ENCODE measurements around the gene RAB7A. TPM values are rescaled to one million over a fixed set of nuclear protein-coding genes. Genes with fewer than 3 reads are reported as not detected.
"Not testable (repeated sequence)": the region's sequence is repeated elsewhere in the genome, so short reads cannot be mapped to it uniquely, and the experiment has no call there.

Gene RAB7A
- polyA plus RNA-seq, 2 of the 4 experiments (the other 2 are of a cell fraction), result 137 to 160 TPM

DNA sequence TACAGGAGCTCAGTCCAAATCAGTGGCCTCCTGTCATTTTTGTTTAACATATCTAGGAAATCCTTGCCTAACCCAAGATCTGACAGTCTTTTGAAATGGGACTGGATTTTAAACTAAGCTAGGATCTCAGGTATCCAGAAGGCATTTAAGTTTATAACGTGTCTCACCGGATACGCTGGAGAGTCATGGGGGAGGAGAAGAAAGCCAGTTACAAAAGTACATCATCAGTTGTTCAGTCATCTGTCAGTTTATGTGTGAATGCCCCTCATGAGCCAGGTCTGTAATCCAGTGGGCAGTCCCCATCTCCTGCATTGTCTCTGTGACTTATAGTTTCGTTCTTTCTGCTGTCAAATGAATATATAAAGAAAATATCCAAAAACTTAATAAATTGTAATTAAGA lies 44.4 kb downstream of the RAB7A start:
- 88% methylated on average over 4 of the region's 4 CpGs for WGBS (ENCODE audit: missing lambda C conversion rate)
- Histone ChIP-seq H3K4me1 (no peaks in the 10 kb centered on the region), H3K9me3 (no peaks in the 10 kb centered on the region), H3K4me2 (no peak overlapping the region), H3K4me3 (no peak overlapping the region), H3K27ac (no peak overlapping the region)
- ATAC-seq (no peak), DNase-seq (ENCODE audit: low read depth in 1 of 2, low spot score in 1 of 2) (no peak), FAIRE-seq (no peak)
- no peak for TF ChIP-seq NPAS2 (CRISPR knock-in tag; IDR thresholded peaks at IDR 0.05; ENCODE audit: borderline replicate concordance)
- TF ChIP-seq RFX5 (IDR thresholded peaks at IDR 0.05), result no peak
- no peak for TF ChIP-seq CEBPB (IDR thresholded peaks at IDR 0.05)
- TF ChIP-seq, protein P1, sequence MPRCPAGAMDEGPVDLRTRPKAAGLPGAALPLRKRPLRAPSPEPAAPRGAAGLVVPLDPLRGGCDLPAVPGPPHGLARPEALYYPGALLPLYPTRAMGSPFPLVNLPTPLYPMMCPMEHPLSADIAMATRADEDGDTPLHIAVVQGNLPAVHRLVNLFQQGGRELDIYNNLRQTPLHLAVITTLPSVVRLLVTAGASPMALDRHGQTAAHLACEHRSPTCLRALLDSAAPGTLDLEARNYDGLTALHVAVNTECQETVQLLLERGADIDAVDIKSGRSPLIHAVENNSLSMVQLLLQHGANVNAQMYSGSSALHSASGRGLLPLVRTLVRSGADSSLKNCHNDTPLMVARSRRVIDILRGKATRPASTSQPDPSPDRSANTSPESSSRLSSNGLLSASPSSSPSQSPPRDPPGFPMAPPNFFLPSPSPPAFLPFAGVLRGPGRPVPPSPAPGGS (IDR thresholded peaks at IDR 0.05), result no peak
- no peak for TF ChIP-seq SMC3 (IDR thresholded peaks at IDR 0.05)
- no peak for TF ChIP-seq EHMT2 (IDR thresholded peaks at IDR 0.05; ENCODE audit: low read depth)
- TF ChIP-seq HDAC2 (IDR thresholded peaks at IDR 0.05), result no peak
- TF ChIP-seq POLR2A (IDR thresholded peaks at IDR 0.05; ENCODE audit: low read length), result no peak
- TF ChIP-seq, protein P2, sequence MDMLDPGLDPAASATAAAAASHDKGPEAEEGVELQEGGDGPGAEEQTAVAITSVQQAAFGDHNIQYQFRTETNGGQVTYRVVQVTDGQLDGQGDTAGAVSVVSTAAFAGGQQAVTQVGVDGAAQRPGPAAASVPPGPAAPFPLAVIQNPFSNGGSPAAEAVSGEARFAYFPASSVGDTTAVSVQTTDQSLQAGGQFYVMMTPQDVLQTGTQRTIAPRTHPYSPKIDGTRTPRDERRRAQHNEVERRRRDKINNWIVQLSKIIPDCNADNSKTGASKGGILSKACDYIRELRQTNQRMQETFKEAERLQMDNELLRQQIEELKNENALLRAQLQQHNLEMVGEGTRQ (IDR thresholded peaks at IDR 0.05), result no peak
- TF ChIP-seq E2F6 (IDR thresholded peaks at IDR 0.05; ENCODE audit: borderline replicate concordance, low read depth), result no peak
- TF ChIP-seq FOSB (CRISPR knock-in tag; IDR thresholded peaks at IDR 0.05), result no peak
- no peak for TF ChIP-seq KDM5A (IDR thresholded peaks at IDR 0.05)
- no peak for TF ChIP-seq JUN (IDR thresholded peaks at IDR 0.05)
- no peak for TF ChIP-seq HOXA7 (CRISPR knock-in tag; IDR thresholded peaks at IDR 0.05)
- TF ChIP-seq MYC (IDR thresholded peaks at IDR 0.05; ENCODE audit: borderline replicate concordance, low read length), result no peak
- no peak for TF ChIP-seq ELK1 (IDR thresholded peaks at IDR 0.05; ENCODE audit: low read depth, low read length)
- TF ChIP-seq PBX3 (IDR thresholded peaks at IDR 0.05), result no peak
- TF ChIP-seq TP53 (CRISPR knock-in tag; IDR thresholded peaks at IDR 0.05), result no peak
- TF ChIP-seq FOXS1 (CRISPR knock-in tag; IDR thresholded peaks at IDR 0.05), result no peak
- TF ChIP-seq ZFP36 (IDR thresholded peaks at IDR 0.05; ENCODE audit: borderline replicate concordance, partially characterized antibody), result no peak
- ChIA-PET POLR2A (no interaction called here), CTCF (interaction anchor here (1.6 kb wide), 1 partner anchor 90 kb away, joined by 3 read pairs; no protein-coding TSS in a partner anchor)

GRCh38 chr3:128773189-128773588 lies 47.2 kb downstream of the RAB7A start:
- WGBS (ENCODE audit: missing lambda C conversion rate), result 96% methylated on average over 9 of the region's 31 CpGs
- H3K4me3 ChIP-seq; H3K4me1 ChIP-seq; FAIRE-seq; ATAC-seq; H3K9me3 ChIP-seq; DNase-seq (ENCODE audit: low read depth in 1 of 2, low spot score in 1 of 2); H3K4me2 ChIP-seq; POLR2A ChIA-PET; H3K27ac ChIP-seq; CTCF ChIA-PET: not testable (repeated sequence)

DNA sequence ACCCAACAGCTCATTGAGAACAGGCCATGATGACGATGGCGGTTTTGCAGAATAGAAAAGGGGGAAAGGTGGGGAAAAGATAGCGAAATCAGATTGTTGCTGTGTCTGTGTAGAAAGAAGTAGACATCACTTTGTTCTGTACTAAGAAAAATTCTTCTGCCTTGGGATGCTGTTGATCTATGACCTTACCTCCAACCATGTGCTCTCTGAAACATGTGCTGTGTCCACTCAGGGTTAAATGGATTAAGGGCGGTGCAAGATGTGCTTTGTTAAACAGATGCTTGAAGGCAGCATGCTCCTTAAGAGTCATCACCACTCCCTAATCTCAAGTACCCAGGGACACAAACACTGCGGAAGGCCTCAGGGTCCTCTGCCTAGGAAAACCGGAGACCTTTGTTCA lies 47.6 kb downstream of the RAB7A start:
- H3K27ac ChIP-seq; DNase-seq (ENCODE audit: low read depth in 1 of 2, low spot score in 1 of 2); ATAC-seq; POLR2A ChIA-PET; FAIRE-seq; H3K4me3 ChIP-seq; H3K9me3 ChIP-seq; CTCF ChIA-PET; H3K4me2 ChIP-seq: not testable (repeated sequence)
- peaks cover 11% of the 10 kb centered on the region; the same call in 2 of the 3 replicates for H3K4me1 ChIP-seq
- 84% methylated on average over 6 of the region's 6 CpGs for WGBS (ENCODE audit: missing lambda C conversion rate)
